Measurements from ENCODE around the gene GCH1.
A peak's percentile ranks its signal among the peaks of the same experiment; 100 is the strongest.

GRCh38 chr14:54805445-54806322 lies 96.9 kb downstream of the GCH1 start:
- TF ChIP-seq EZH2 (IDR thresholded peaks at IDR 0.05; ENCODE audit: borderline replicate concordance, low read length) (no peak), CTCF (IDR thresholded peaks at IDR 0.05; ENCODE audit: low read length) (peak; percentile 87)
